ENCODE data around the gene ZNF135.

GRCh38 chr19:58047672-58048071, 11.4 kb upstream of the ZNF135 start:
- TF ChIP-seq CTCF (IDR thresholded peaks at IDR 0.05; ENCODE audit: poor library complexity) = no peak
- TF ChIP-seq EZH2phosphoT487 (IDR thresholded peaks at IDR 0.05; ENCODE audit: low read depth, severe bottlenecking, unreplicated experiment) = no peak
